Measurements from ENCODE around the gene NID2. TPM values are rescaled to one million over a fixed set of nuclear protein-coding genes. Genes with fewer than 3 reads are reported as not detected.

Gene NID2
- total RNA-seq, 3 donors from 2014 or later: 21.7 to 32.5 (median 28.8) TPM

DNA sequence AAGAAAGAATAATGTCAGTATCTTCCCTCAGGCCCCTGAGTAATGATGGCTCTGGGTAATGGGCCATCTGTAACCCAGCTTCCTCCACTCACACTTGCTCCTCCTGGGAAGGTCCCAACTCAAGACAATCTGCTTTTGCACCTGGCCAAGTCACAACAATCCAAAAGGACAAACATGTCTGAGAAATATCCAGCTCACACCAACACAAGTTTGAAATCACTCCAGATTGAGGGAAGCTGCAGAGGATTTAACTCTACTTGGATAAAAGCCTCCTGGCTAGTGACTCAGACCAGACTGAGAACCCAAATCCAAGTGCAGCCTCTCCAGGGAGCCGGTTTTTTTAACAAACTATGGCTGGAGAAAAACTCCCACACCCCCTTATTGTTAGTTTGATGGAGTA, 45.3 kb downstream of the NID2 start:
- no peak for TF ChIP-seq CTCF (IDR thresholded peaks at IDR 0.05)
- H3K36me3 ChIP-seq (ENCODE audit: low read depth): no peaks in the 10 kb centered on the region
- ATAC-seq (no peak), DNase-seq (no peak)
- intact Hi-C loops (cut with DNase I, micrococcal nuclease): no loop called here
- no peaks in the 10 kb centered on the region for H3K9me3 ChIP-seq
- no peak overlapping the region for H3K4me3 ChIP-seq
- peaks cover 28% of the 10 kb centered on the region for H3K4me1 ChIP-seq (ENCODE audit: low read depth)

DNA sequence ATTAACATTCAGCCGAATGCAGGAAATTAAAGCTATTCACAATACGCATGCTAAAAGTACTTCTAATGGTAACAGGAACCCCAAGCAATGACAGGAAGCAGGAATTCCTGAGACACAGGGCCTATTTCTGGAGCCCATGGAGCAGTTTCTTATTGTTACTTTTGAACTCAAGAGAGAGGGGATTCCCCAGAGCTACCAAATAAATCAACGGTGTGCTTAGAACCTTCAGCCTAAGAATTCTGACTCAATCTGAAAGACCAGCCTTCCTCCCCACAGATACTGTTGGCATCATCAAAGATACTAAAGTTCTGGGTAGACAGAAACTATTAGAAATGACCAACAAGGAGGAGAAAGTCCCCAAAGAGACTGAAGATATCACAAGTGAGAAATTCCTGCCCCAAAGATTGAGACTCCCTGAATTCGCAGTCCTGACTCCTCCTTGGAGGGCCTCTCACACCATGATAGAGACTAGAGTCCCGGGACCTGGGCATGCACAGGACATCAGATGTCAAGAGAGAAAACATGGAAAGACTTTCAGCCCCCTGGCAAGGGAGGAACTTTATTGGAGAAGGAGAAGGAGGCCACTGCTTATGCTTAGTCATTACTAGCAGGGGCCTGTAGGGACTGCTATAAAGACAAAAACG, 46.8 kb downstream of the NID2 start:
- Histone ChIP-seq H3K4me3 (no peak overlapping the region), H3K9me3 (no peaks in the 10 kb centered on the region), H3K4me1 (ENCODE audit: low read depth) (peaks cover 29% of the 10 kb centered on the region), H3K36me3 (ENCODE audit: low read depth) (no peaks in the 10 kb centered on the region)
- ATAC-seq (no peak), DNase-seq (no peak)
- intact Hi-C loops (cut with DNase I, micrococcal nuclease): no loop called here
- no peak for TF ChIP-seq CTCF (IDR thresholded peaks at IDR 0.05)

DNA sequence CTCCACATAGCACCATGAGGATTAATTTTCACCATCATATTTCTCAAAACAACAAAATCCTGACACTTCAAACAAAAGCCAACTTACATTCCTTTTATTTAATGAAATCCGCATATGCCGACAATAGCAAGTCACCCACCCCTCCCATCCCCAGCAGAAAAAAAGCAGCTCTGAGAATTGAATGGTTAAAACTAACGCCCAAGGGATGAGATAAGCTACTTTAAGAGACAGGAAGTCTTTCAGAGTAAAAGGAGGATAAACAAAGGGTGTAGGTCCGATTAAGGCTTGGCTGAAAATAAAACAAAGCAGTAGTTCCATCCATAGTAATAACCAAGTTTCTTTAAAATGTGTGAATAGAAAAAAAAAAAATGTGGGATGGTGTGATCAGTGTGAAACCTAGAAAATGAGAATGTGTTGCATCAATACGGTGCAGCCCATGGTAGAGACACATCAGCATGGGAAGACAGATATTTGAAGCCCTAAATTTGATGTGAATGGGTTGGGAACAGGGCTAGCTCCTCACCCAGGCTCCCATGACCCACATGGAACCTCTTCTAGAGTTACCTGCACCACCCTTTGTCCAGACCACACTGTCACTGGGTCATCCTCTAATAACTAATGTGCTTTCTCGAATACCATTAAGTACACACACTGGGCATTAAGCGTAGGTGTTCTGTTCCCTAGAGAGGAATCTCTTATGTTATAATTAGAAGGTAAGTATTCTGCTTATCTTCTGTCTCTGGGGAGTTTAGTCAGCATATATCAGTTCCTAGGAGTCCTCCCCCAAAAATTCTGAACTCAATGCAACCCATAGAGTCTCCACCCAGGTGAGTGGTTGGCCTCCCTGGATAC, 47.8 kb downstream of the NID2 start:
- Histone ChIP-seq H3K4me3 (no peak overlapping the region), H3K36me3 (ENCODE audit: low read depth) (no peaks in the 10 kb centered on the region), H3K9me3 (no peaks in the 10 kb centered on the region), H3K4me1 (ENCODE audit: low read depth) (peaks cover 29% of the 10 kb centered on the region)
- ATAC-seq: peak; percentile 66
- no peak for TF ChIP-seq CTCF (IDR thresholded peaks at IDR 0.05)
- intact Hi-C loops (cut with DNase I, micrococcal nuclease): no loop called here
- peak in 1 of 3 donors; percentile 50 for DNase-seq

GRCh38 chr14:52020161-52020714, 48.6 kb downstream of the NID2 start:
- Histone ChIP-seq H3K4me3 (no peak overlapping the region), H3K9me3 (no peaks in the 10 kb centered on the region), H3K4me1 (ENCODE audit: low read depth) (peaks cover 29% of the 10 kb centered on the region), H3K36me3 (ENCODE audit: low read depth) (no peaks in the 10 kb centered on the region)
- intact Hi-C loops (cut with DNase I, micrococcal nuclease): no loop called here
- TF ChIP-seq CTCF (IDR thresholded peaks at IDR 0.05): no peak
- DNase-seq (no peak), ATAC-seq (peak; percentile 75)

DNA sequence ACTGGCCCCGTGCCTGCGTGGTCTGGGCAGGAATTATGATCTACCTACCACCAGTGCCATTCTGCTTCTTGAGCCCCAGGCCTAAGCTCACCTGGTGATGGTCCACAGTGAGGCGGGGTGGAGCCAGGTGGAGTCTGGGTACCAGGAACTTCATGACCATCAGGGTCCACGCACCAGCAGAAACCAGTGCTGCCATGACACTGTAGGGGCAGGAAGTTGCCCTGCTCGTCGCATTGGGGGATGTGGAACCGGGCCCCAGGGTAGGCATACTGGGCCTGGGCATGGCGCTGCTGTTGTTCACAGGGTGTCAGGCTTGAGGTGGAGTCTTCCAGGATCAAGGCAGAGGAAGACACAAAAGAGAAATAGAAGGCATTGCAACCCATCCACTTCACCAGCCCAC, 49.9 kb downstream of the NID2 start:
- peaks cover 29% of the 10 kb centered on the region for H3K4me1 ChIP-seq (ENCODE audit: low read depth)
- H3K9me3 ChIP-seq: no peaks in the 10 kb centered on the region
- TF ChIP-seq CTCF (IDR thresholded peaks at IDR 0.05): no peak
- DNase-seq (peak in 1 of 3 donors; percentile 49), ATAC-seq (no peak)
- intact Hi-C loops (cut with DNase I, micrococcal nuclease): no loop called here
- H3K4me3 ChIP-seq: no peak overlapping the region
- no peaks in the 10 kb centered on the region for H3K36me3 ChIP-seq (ENCODE audit: low read depth)

Measured in mucosa of descending colon (tissue), 3 donors.